Measurements from ENCODE around the gene ABHD3.

ABHD3 gene, protein sequence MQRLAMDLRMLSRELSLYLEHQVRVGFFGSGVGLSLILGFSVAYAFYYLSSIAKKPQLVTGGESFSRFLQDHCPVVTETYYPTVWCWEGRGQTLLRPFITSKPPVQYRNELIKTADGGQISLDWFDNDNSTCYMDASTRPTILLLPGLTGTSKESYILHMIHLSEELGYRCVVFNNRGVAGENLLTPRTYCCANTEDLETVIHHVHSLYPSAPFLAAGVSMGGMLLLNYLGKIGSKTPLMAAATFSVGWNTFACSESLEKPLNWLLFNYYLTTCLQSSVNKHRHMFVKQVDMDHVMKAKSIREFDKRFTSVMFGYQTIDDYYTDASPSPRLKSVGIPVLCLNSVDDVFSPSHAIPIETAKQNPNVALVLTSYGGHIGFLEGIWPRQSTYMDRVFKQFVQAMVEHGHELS

DNA sequence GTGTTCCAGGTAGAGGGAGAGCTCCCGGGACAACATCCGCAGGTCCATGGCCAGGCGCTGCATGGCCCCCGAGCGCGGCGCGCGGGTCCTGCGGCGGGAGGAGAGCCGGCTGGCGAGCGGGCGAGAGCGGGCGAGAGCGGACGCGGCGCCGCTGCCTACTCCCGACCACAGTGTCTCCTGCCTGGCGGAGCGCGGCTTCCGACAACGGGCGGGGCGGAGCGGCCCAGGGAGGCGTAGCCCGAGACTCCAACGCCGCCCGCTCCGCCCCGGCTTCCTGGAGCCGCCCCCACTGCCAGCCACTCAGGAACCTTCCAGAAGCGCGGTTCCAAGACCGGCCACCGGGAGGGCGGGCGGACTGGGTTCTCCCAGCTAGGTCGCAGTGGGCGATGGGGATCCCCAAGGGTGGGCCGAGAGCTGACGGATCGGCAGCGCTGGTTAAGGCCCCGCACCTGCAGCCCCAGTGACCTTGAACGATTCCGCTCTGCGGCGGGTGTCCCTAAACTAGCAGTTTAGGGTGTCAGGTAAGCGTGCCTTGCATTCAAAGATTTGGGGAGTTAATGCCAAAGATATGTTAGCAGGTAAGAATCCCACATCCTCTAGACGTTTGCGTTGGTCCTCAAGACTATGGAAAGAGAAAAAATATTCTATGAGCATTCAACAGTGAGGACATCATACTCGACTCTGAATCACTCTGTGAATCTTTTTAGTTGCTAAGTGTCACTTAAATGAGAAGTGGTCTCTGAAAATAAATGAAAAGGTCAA, at the start of gene ABHD3:
Gene ABHD3 (minus strand): TSS at position 172 of the 762 bp plus-strand sequence. CDS start 109 bp downstream, at position 63.
- DNase-seq (ENCODE audit: low read depth, low spot score): no peak
- H3K36me3 ChIP-seq (ENCODE audit: insufficient read depth, low read length): peaks cover 22% of the 10 kb centered on the region
- H3K4me3 ChIP-seq: peak within 1 kb of the TSS; percentile 98
- H3K9me3 ChIP-seq (ENCODE audit: low read depth, low read length): no peaks in the 10 kb centered on the region
- TF ChIP-seq EZH2 (IDR thresholded peaks at IDR 0.05) (no peak), POLR2AphosphoS5 (IDR thresholded peaks at IDR 0.05; ENCODE audit: borderline replicate concordance, low read depth, low read length) (peak; percentile 63; the same call in 1 of the 2 replicates), FOXP2 (optimal IDR thresholded peaks at IDR 0.05; ENCODE audit: control extremely low read depth, extremely low read length, insufficient read depth) (no peak)
- peak within 1 kb of the TSS; percentile 89 for H3K9ac ChIP-seq (ENCODE audit: insufficient read length)
- peak within 1 kb of the TSS; percentile 71 for H3K27ac ChIP-seq

DNA sequence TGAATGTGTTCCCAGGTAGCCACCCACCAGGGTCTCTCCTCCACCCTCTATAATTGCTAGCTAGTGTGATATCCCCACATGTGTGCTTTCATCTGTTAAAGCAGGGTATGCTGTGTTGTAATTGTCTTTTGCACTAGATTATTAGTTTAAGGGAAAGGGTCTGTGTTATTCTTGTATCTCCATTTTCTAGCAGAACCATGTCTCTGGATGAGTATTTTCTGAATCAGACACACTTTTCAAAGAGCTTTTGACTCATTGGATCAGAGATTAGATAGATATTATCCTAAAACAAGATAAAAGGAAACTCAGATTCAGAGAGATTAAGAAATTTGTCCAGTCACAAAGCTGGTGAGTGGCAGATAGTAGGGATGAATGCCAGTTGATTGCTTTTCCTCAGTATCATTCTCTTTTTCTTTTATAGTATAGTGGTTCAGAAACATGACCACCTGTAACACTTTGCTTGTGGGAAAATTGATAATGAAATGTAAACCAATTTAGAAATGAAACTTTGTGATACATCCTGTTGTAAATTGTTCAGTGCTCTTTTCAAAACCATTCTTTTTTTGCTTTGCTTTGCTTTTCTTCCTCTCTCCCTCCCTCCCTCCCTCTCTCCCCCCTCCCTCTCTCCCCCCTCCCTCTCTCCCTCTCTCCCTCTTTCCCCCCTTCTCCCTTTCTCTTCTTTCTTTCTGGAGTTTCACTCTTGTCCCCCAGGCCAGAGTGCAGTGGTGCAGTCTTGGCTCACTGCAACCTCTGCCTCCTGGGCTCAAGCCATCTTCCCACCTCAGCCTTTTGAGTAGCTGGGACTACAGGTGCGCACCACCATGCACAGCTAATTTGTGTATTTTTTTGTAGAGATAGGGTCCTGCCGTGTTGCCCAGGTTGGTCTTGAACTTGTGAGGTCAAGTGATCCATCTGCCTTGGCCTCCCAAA, 43.5 kb upstream of the ABHD3 start:
- peak overlapping the region; percentile 30 for H3K9ac ChIP-seq (ENCODE audit: insufficient read length)
- no peak overlapping the region for H3K4me3 ChIP-seq
- H3K9me3 ChIP-seq (ENCODE audit: low read depth, low read length): no peaks in the 10 kb centered on the region
- H3K27ac ChIP-seq: no peak overlapping the region
- TF ChIP-seq POLR2AphosphoS5 (IDR thresholded peaks at IDR 0.05; ENCODE audit: borderline replicate concordance, low read depth, low read length) (no peak), FOXP2 (optimal IDR thresholded peaks at IDR 0.05; ENCODE audit: control extremely low read depth, extremely low read length, insufficient read depth) (no peak), EZH2 (IDR thresholded peaks at IDR 0.05) (no peak)
- no peak for DNase-seq (ENCODE audit: low read depth, low spot score)
- no peaks in the 10 kb centered on the region for H3K36me3 ChIP-seq (ENCODE audit: insufficient read depth, low read length)

DNA sequence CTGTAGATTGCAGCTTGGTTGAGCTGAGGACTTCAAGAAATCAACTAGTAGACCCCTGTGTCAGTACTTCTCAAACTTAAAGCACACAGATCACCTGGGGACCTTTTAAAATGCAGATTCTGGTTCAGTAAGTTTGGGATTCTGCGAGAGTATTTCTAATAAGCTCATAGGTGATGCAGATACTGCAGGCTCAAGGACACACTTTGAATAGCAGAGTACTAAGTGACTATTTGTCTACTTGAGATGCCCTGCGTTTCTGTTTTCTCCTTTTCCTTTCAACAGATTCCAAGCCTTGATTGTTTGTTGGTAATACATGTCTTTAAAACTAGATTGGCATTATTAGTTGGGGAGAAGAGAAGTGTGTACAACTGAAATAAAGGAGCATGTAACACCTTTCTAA, 42.7 kb upstream of the ABHD3 start:
- no peaks in the 10 kb centered on the region for H3K9me3 ChIP-seq (ENCODE audit: low read depth, low read length)
- H3K27ac ChIP-seq: no peak overlapping the region
- no peak for DNase-seq (ENCODE audit: low read depth, low spot score)
- H3K36me3 ChIP-seq (ENCODE audit: insufficient read depth, low read length): no peaks in the 10 kb centered on the region
- H3K9ac ChIP-seq (ENCODE audit: insufficient read length): peak overlapping the region; percentile 30
- H3K4me3 ChIP-seq: no peak overlapping the region
- TF ChIP-seq EZH2 (IDR thresholded peaks at IDR 0.05) (no peak), FOXP2 (optimal IDR thresholded peaks at IDR 0.05; ENCODE audit: control extremely low read depth, extremely low read length, insufficient read depth) (no peak), POLR2AphosphoS5 (IDR thresholded peaks at IDR 0.05; ENCODE audit: borderline replicate concordance, low read depth, low read length) (no peak)

GRCh38 chr18:21745231-21745630, 40.7 kb upstream of the ABHD3 start:
- Histone ChIP-seq H3K4me3 (no peak overlapping the region), H3K36me3 (ENCODE audit: insufficient read depth, low read length) (no peaks in the 10 kb centered on the region), H3K9me3 (ENCODE audit: low read depth, low read length) (no peaks in the 10 kb centered on the region), H3K9ac (ENCODE audit: insufficient read length) (no peak overlapping the region), H3K27ac (no peak overlapping the region)
- DNase-seq (ENCODE audit: low read depth, low spot score): no peak
- TF ChIP-seq FOXP2 (optimal IDR thresholded peaks at IDR 0.05; ENCODE audit: control extremely low read depth, extremely low read length, insufficient read depth): no peak
- no peak for TF ChIP-seq POLR2AphosphoS5 (IDR thresholded peaks at IDR 0.05; ENCODE audit: borderline replicate concordance, low read depth, low read length)
- TF ChIP-seq EZH2 (IDR thresholded peaks at IDR 0.05): no peak

DNA sequence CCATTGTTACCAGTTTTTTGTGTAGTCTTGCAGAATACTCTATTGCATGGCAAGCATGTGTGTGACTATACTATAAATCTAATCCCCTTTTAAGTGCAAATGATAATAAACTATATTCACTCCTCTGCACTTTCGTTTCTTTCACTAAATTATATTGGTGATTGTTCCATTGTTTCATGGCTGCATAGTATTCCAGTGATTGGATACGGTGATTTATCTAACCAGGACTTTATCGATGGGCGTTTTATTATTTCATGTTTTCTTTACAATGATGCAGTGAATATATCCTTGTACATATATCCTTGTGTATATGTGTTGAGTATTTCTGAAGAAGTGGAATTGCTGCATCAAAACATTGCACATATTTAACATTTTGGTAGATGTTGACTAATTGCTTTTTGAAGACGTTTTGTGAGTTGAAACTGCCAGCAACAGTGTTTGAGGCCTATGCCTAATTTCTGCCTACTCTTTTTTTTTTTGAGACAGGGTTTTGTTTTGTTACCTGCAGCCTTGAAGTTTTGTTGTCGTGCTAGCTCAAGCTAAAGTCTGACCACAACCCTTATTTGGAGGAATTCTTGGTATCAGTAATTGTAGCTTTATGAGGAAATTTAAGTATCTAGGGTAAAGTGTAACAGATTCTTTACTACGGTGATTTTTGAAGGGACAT, 38.7 kb upstream of the ABHD3 start:
- Histone ChIP-seq H3K9ac (ENCODE audit: insufficient read length) (no peak overlapping the region), H3K9me3 (ENCODE audit: low read depth, low read length) (no peaks in the 10 kb centered on the region), H3K36me3 (ENCODE audit: insufficient read depth, low read length) (no peaks in the 10 kb centered on the region), H3K4me3 (peak overlapping the region; percentile 98), H3K27ac (no peak overlapping the region)
- no peak for DNase-seq (ENCODE audit: low read depth, low spot score)
- TF ChIP-seq FOXP2 (optimal IDR thresholded peaks at IDR 0.05; ENCODE audit: control extremely low read depth, extremely low read length, insufficient read depth): no peak
- no peak for TF ChIP-seq EZH2 (IDR thresholded peaks at IDR 0.05)
- TF ChIP-seq POLR2AphosphoS5 (IDR thresholded peaks at IDR 0.05; ENCODE audit: borderline replicate concordance, low read depth, low read length): no peak

DNA sequence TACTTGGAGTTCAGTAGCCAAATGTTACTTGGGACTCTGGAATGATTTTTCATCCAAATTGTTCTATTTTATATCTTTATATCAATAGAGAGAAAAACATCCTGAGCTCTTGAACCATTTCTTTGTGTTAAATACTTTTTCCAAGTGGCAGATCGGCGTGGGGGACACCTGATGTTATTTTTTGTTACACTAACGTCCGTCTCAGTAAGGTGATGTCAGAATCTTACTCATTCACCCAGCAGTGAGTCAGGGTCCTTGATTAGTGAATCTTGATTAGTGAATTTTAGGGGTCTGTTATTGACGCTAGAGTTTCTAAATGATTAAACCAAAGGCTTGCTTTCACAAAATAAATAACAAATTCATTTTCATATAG, 37.7 kb upstream of the ABHD3 start:
- Histone ChIP-seq H3K27ac (no peak overlapping the region), H3K4me3 (peak overlapping the region; percentile 98), H3K36me3 (ENCODE audit: insufficient read depth, low read length) (no peaks in the 10 kb centered on the region), H3K9me3 (ENCODE audit: low read depth, low read length) (no peaks in the 10 kb centered on the region), H3K9ac (ENCODE audit: insufficient read length) (peak overlapping the region; percentile 96)
- TF ChIP-seq FOXP2 (optimal IDR thresholded peaks at IDR 0.05; ENCODE audit: control extremely low read depth, extremely low read length, insufficient read depth): no peak
- no peak for TF ChIP-seq EZH2 (IDR thresholded peaks at IDR 0.05)
- no peak for TF ChIP-seq POLR2AphosphoS5 (IDR thresholded peaks at IDR 0.05; ENCODE audit: borderline replicate concordance, low read depth, low read length)
- DNase-seq (ENCODE audit: low read depth, low spot score): no peak

GRCh38 chr18:21741562-21742314, 37.2 kb upstream of the ABHD3 start:
- no peak for DNase-seq (ENCODE audit: low read depth, low spot score)
- Histone ChIP-seq H3K9ac (ENCODE audit: insufficient read length) (peak overlapping the region; percentile 96), H3K36me3 (ENCODE audit: insufficient read depth, low read length) (no peaks in the 10 kb centered on the region), H3K4me3 (peak overlapping the region; percentile 98), H3K9me3 (ENCODE audit: low read depth, low read length) (no peaks in the 10 kb centered on the region), H3K27ac (no peak overlapping the region)
- TF ChIP-seq FOXP2 (optimal IDR thresholded peaks at IDR 0.05; ENCODE audit: control extremely low read depth, extremely low read length, insufficient read depth) (no peak), EZH2 (IDR thresholded peaks at IDR 0.05) (no peak), POLR2AphosphoS5 (IDR thresholded peaks at IDR 0.05; ENCODE audit: borderline replicate concordance, low read depth, low read length) (no peak)
